GM21515 (cell line): ENCODE measurements around the gene TLE4.

Experiments used
- ATAC-seq: cut with Tn5 transposase; IDR thresholded peaks from one replicate; pipeline ENCODE4 v1.9.1; 2021; ENCODE audit not compliant: unreplicated experiment

The TLE4 gene

DNA sequence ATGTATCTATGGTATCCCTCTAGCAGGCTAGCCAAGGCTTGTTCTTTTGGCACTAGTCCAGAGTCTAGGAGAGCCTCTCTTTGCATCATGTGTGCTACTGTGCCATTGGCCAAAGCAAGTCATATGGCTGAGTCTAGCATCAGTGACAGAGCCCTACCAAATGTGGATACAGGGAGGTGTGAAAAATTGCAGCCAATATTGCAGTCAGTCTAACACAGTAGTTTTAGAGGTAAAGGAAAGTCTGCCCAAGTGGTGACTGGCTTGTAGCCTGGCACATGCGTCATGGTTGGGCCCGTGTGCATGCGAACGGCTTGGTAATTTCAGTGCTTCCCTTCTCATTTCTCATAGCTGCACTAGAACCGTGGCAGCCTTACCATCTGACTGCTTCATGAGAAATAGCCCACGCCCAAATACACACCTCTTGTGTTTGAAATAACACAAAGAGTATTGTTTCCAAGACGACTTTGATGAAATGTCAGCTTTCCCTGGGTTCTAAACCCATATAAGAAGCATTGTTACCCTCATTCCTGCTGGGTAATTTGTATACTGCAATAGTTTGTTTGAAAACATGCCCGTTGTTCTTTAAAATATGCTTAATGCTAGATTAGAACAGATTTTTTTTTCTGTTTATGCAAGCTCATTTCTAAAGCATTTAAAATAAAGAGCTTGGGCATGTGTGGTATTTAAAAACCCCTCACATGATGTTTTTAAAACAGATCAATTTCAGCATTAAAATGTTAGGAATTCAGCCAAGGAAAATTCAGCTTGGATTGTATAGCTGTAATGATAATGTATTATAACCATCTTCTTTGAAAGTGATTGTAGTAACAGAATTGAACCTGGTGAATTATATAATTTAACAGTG, 113.2 kb downstream of the TLE4 start:
- no peak for ATAC-seq

GRCh38 chr9:79685577-79685976, 113.8 kb downstream of the TLE4 start:
- ATAC-seq: no peak

GRCh38 chr9:79686381-79687130, 114.8 kb downstream of the TLE4 start:
- ATAC-seq: no peak

DNA sequence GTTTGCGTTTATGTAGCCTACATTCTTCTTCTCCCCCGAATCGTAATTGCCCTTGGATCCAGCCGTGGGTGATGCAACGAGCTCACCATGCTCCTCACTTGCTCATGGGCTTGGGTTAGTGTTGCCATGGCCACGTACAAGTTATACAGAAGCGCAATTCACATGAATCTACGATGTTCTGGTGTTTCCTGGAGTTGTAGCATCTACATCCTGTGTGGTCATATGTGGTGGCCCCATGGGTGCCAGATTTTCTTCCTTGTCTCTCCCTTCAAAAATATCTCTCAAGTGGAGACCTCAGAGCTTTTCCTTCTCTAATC, 115.3 kb downstream of the TLE4 start:
- no peak for ATAC-seq

GRCh38 chr9:79688363-79688762, 116.6 kb downstream of the TLE4 start:
- ATAC-seq: no peak

DNA sequence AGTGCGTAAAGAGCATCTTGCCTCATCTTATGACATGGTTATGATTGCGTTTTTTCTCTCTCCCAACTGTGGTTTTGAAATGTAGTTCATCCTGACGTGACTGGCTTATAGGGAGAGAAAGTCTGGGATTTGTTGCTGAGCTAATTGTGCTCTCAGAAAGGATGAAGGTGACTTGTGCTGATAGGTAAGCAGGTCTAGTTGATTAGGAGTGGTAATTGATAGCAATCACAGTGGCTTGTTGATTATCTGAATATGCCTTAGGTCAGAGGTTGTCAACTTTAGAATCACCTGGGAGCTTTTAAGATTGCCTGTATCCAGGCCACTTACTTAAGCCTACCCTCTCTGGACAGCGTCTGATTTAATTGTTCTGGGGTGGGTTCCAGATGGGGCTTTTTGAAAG, 117.8 kb downstream of the TLE4 start:
- ATAC-seq: no peak

DNA sequence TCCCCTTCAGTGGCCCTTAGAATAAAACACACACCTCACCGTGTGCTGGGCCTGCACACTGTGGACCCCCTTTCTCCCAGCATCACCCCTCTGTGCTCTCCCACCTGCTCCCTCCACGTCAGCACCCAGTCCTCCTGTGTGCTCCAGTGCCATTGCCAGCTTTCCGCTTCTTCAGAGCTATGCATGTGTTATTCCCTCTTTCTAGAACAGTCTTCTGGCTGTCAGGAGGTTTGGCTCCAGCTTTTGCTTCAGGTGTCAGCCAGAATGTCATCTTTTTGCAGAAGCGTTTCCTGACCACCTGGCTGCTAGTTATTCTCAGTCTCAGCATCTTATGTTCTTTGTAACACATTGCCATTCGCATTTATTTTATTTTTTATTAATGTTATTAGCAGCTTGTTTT, 119.7 kb downstream of the TLE4 start:
- ATAC-seq: no peak

- no peak for ATAC-seq
These were observed 121.2 kb downstream of the TLE4 start for GRCh38 chr9:79692857-79693571.

- no peak for ATAC-seq
These were observed 122.0 kb downstream of the TLE4 start for GRCh38 chr9:79693750-79694149.

DNA sequence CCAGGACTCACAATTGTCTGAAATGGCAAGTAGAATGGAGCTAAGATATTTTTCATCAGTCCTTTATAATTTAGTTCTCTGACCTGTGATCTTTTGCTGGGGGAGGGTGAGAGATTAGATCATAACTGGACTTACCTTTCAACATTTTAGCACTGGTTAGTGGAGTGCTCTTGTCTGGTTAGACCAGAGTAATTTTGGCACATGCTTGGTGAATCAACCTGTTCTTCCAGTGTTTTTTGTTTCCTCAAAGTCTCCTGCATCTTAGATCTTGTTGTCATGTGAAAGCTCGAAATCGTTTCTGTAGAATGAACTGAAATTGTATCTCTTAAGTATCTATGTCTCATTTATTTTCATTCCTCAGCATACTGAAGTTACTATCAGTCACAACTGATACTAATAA, 122.4 kb downstream of the TLE4 start:
- ATAC-seq: no peak

GRCh38 chr9:79694676-79695400, 123.1 kb downstream of the TLE4 start:
- no peak for ATAC-seq

DNA sequence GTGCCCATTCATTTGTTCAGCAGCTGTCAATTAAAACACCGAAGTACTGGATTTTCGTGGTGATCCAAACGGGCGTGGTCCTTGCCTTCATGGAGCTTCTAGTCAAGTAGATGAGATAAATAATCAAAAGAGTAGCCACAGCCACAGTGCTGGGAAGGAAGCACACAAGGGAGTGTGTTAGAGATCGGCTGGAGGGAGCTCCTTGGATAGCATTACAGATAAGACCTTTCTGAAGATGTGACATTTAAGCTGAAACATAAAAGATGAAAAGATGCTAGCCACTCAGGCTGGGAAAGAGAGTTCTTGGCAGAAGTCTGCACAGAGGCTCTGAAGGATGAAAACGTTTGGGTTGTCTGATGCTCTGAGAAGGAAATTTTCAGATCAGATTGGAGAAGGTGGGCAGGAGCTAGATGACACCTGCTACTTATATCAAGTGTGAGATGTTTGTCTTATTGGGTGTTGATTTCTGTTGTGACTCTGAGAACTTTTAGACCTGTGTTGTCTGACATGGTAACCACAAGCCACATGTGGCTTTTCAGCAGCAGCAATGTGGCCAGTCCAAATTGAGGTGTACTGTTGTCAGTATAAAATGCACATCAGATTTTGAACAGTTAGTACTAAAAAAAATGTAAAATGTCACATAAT, 123.9 kb downstream of the TLE4 start:
- no peak for ATAC-seq

- ATAC-seq: no peak
These were observed 127.2 kb downstream of the TLE4 start for GRCh38 chr9:79698967-79699366.

DNA sequence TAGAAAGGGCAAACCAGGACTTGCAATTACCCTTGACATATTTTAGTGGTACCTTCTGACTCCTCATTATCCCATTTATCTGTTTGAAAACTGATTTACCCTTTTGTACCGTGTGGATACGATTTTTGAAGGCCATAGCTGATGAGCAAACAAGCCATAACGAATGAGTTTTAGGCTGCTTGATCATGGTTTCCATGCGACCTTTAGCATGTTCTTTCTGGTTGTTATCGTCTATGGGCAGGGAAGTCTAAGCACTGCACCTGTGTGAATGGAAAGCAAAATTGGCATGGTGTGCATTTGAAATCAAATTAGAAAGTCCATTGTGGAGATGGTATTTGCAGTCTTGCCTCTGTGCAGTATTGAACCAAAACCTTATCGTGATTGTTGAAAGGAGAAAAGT, 127.7 kb downstream of the TLE4 start:
- no peak for ATAC-seq

- ATAC-seq: no peak
These were observed 129.0 kb downstream of the TLE4 start for GRCh38 chr9:79700607-79701360.

DNA sequence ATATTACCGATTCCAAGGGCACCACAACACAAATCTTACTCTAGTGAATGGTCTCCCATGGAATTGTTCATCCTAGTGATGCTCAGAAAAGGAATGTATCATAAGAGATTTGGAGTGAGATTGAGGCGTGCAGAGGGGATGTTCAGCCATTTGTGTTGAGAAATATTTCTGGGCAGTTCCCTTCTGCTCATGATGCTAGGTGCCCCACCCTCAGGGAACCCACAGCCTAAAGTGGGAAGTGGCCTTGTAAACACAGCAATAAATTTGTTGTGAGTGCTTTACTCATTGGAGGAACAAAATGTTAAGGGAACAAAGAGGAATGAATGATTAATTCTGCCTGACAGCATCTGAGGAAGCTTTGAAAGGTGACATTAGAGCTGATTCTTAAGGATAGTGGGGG, 129.9 kb downstream of the TLE4 start:
- ATAC-seq: no peak

- no peak for ATAC-seq
These were observed 133.9 kb downstream of the TLE4 start for GRCh38 chr9:79705704-79706103.

DNA sequence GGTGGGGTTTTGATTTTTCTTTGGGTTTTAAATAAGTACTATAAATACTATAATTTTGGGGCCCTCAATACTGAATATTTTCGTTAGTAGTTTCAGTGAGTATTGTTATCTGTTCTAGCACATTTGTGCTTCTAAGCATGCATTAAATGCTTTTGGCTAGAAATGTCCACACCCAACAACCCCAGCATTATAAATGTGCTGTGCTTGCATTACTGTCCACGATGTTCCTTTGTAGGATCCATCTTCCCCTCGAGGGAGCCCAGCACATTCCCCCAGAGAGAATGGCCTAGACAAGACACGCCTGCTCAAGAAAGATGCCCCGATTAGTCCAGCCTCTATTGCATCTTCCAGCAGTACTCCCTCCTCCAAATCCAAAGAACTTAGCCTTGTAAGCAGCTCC, 134.7 kb downstream of the TLE4 start:
- ATAC-seq: no peak

- ATAC-seq: no peak
These were observed 135.8 kb downstream of the TLE4 start for GRCh38 chr9:79707589-79707988.

- no peak for ATAC-seq
These were observed 136.8 kb downstream of the TLE4 start for GRCh38 chr9:79708541-79708940.
